Right renal pelvis (tissue), 4 donors: ENCODE results near the gene TJP2. TPM values are rescaled to one million over a fixed set of nuclear protein-coding genes. Genes with fewer than 3 reads are reported as not detected.

Experiments
- DNase-seq, 4 donors: peaks; one replicate each; pipeline ENCODE4 v3.0.0-alpha.2; 2013; ENCODE audit warnings: low read depth in 4 of 4, low spot score in 3 of 4, missing footprints in 1 of 4
- polyA plus RNA-seq, 4 donors: library from polyadenylated mRNA; unstranded; fragments of 120-200 nt; gene quantifications; one replicate each; pipeline ENCODE4 v1.2.1, GENCODE V29; 2013; ENCODE audit not compliant: insufficient read length in 4 of 4

Gene TJP2
- polyA plus RNA-seq, 4 donors, result 94.7 to 117 (median 97.5) TPM

GRCh38 chr9:69323861-69324260, 149.8 kb downstream of the TJP2 start:
- DNase-seq, result peak in 1 of 4 donors; percentile 16

Other genes with a start within 250 kb of the TJP2 start
- under 1 TPM in 1 of 4 donors, not detected in 3; 0.05 TPM for gene PRKACG, start 160.2 kb upstream of the TJP2 start, polyA plus RNA-seq
- 10 to 100 TPM; 20.1 to 22.4 (median 21.4) TPM for gene FXN, start 138.5 kb upstream of the TJP2 start, polyA plus RNA-seq
- 1 to 10 TPM; 2.5 to 3.5 (median 2.9) TPM for gene ENTREP1, start 150.9 kb downstream of the TJP2 start, polyA plus RNA-seq